SJSA1 (cell line): ENCODE data around the gene PRCD. TPM values are rescaled to one million over a fixed set of nuclear protein-coding genes. Genes with fewer than 3 reads are reported as not detected.
"Not testable (repeated sequence)": the region's sequence is repeated elsewhere in the genome, so short reads cannot be mapped to it uniquely, and the experiment has no call there.

ENCODE experiments used
- DNase-seq, 2 experiments: peaks; one replicate each; pipeline ENCODE4 v3.0.0-alpha.2; 2015 to 2020; ENCODE audit warnings: low spot score in 2 of 2, low read depth in 1 of 2
- H3K27ac ChIP-seq: fragments of 250-450 bp; sonication (Bioruptor Pico); 2 replicates; pipeline ENCODE4 v1.5.1; 2020; ENCODE audit warnings: mild to moderate bottlenecking, moderate library complexity
- H3K27me3 ChIP-seq: fragments of 250-450 bp; sonication (Bioruptor Pico); replicated peaks from 2 replicates; pipeline ENCODE4 v1.5.1; 2020; ENCODE audit warnings: mild to moderate bottlenecking, moderate library complexity
- H3K36me3 ChIP-seq: fragments of 250-450 bp; sonication (Bioruptor Pico); 2 replicates; pipeline ENCODE4 v1.5.1; 2020; ENCODE audit warnings: mild to moderate bottlenecking
- H3K4me1 ChIP-seq: fragments of 250-450 bp; sonication (Bioruptor Pico); replicated peaks from 2 replicates; pipeline ENCODE4 v1.6.1; 2021; ENCODE audit warnings: mild to moderate bottlenecking
- H3K4me3 ChIP-seq: fragments of 250-450 bp; sonication (Bioruptor Pico); 2 replicates; pipeline ENCODE4 v1.5.1; 2020; ENCODE audit warnings: mild to moderate bottlenecking
- H3K9me3 ChIP-seq: fragments of 250-450 bp; sonication (Bioruptor Pico); replicated peaks from 2 replicates; pipeline ENCODE4 v1.5.1; 2020; ENCODE audit warnings: mild to moderate bottlenecking
- total RNA-seq: library from RNA; depleted of rRNA; stranded (reverse); fragments of >200 nt; shearing (Covaris generic); gene quantifications from 2 replicates; pipeline ENCODE4 v1.2.3, GENCODE V29; 2014

Gene PRCD
- total RNA-seq, 1 experiment from 2014 or later = 0.13 TPM

- peaks cover 42% of the 10 kb centered on the region for H3K36me3 ChIP-seq
- H3K4me1 ChIP-seq = peaks cover 43% of the 10 kb centered on the region
- peak overlapping the region; percentile 59 for H3K4me3 ChIP-seq
- peak in 1 of 2 experiments; percentile 47 for DNase-seq
- peak overlapping the region; percentile 54 for H3K27ac ChIP-seq
- no peaks in the 10 kb centered on the region for H3K9me3 ChIP-seq
- H3K27me3 ChIP-seq = no peaks in the 10 kb centered on the region
Observed at GRCh38 chr17:76556765-76557367, 17.0 kb downstream of the PRCD start.

GRCh38 chr17:76557368-76558197 lies 17.7 kb downstream of the PRCD start:
- Histone ChIP-seq H3K27me3 (no peaks in the 10 kb centered on the region), H3K9me3 (no peaks in the 10 kb centered on the region), H3K27ac (peak overlapping the region; percentile 54), H3K4me1 (peaks cover 50% of the 10 kb centered on the region), H3K36me3 (peaks cover 46% of the 10 kb centered on the region), H3K4me3 (peak overlapping the region; percentile 59)
- DNase-seq = peak; percentile 99

- peak in 1 of 2 experiments; percentile 61 for DNase-seq
- Histone ChIP-seq H3K27ac (peak overlapping the region; percentile 54), H3K4me1 (peaks cover 59% of the 10 kb centered on the region)
Observed at GRCh38 chr17:76558198-76559095, 18.6 kb downstream of the PRCD start.

GRCh38 chr17:76559460-76559859 lies 19.6 kb downstream of the PRCD start:
- Histone ChIP-seq H3K36me3 (peaks cover 56% of the 10 kb centered on the region), H3K4me1 (peaks cover 59% of the 10 kb centered on the region)
- H3K9me3 ChIP-seq, H3K4me3 ChIP-seq, DNase-seq, H3K27ac ChIP-seq, H3K27me3 ChIP-seq: not testable (repeated sequence)

More at GRCh38 chr17:76558198-76559095, 18.6 kb downstream of the PRCD start:
- Histone ChIP-seq H3K9me3 (no peaks in the 10 kb centered on the region), H3K27me3 (no peaks in the 10 kb centered on the region), H3K4me3 (peak overlapping the region; percentile 59), H3K36me3 (peaks cover 53% of the 10 kb centered on the region)

GRCh38 chr17:76560036-76560876 lies 20.4 kb downstream of the PRCD start:
- no peaks in the 10 kb centered on the region for H3K27me3 ChIP-seq
- H3K4me1 ChIP-seq = peaks cover 59% of the 10 kb centered on the region
- no peak overlapping the region for H3K4me3 ChIP-seq
- H3K36me3 ChIP-seq = peaks cover 59% of the 10 kb centered on the region
- H3K27ac ChIP-seq = peak overlapping the region; percentile 23
- DNase-seq = no peak
- no peaks in the 10 kb centered on the region for H3K9me3 ChIP-seq

- DNase-seq = no peak
- peak overlapping the region; percentile 23 for H3K27ac ChIP-seq
- peaks cover 59% of the 10 kb centered on the region for H3K4me1 ChIP-seq
Observed at GRCh38 chr17:76560877-76561221, 21.0 kb downstream of the PRCD start.

GRCh38 chr17:76561332-76561731 lies 21.5 kb downstream of the PRCD start:
- H3K4me1 ChIP-seq = peaks cover 59% of the 10 kb centered on the region
- no peaks in the 10 kb centered on the region for H3K27me3 ChIP-seq
- H3K4me3 ChIP-seq = no peak overlapping the region
- no peak for DNase-seq
- H3K36me3 ChIP-seq = peaks cover 70% of the 10 kb centered on the region
- H3K27ac ChIP-seq = peak overlapping the region; percentile 23
- H3K9me3 ChIP-seq = no peaks in the 10 kb centered on the region

More at GRCh38 chr17:76560877-76561221, 21.0 kb downstream of the PRCD start:
- Histone ChIP-seq H3K36me3 (peaks cover 65% of the 10 kb centered on the region), H3K27me3 (no peaks in the 10 kb centered on the region), H3K4me3 (no peak overlapping the region), H3K9me3 (no peaks in the 10 kb centered on the region)

GRCh38 chr17:76561799-76562268 lies 22.0 kb downstream of the PRCD start:
- H3K27ac ChIP-seq = peak overlapping the region; percentile 23
- DNase-seq = peak; percentile 52 to 67
- H3K27me3 ChIP-seq = no peaks in the 10 kb centered on the region
- H3K9me3 ChIP-seq = no peaks in the 10 kb centered on the region
- peaks cover 55% of the 10 kb centered on the region for H3K4me1 ChIP-seq
- peaks cover 75% of the 10 kb centered on the region for H3K36me3 ChIP-seq
- no peak overlapping the region for H3K4me3 ChIP-seq

GRCh38 chr17:76562734-76563148 lies 22.9 kb downstream of the PRCD start:
- Histone ChIP-seq H3K4me1 (peaks cover 52% of the 10 kb centered on the region), H3K27ac (no peak overlapping the region), H3K9me3 (no peaks in the 10 kb centered on the region), H3K4me3 (no peak overlapping the region), H3K27me3 (no peaks in the 10 kb centered on the region), H3K36me3 (peaks cover 82% of the 10 kb centered on the region)
- peak; percentile 83 to 86 for DNase-seq

GRCh38 chr17:76563359-76563758 lies 23.5 kb downstream of the PRCD start:
- H3K36me3 ChIP-seq = peaks cover 81% of the 10 kb centered on the region
- DNase-seq, H3K27me3 ChIP-seq, H3K27ac ChIP-seq, H3K4me3 ChIP-seq, H3K9me3 ChIP-seq: not testable (repeated sequence)
- peaks cover 51% of the 10 kb centered on the region for H3K4me1 ChIP-seq

- not testable (repeated sequence) for H3K27ac ChIP-seq, H3K27me3 ChIP-seq, H3K9me3 ChIP-seq, H3K4me3 ChIP-seq
- Histone ChIP-seq H3K4me1 (peaks cover 33% of the 10 kb centered on the region), H3K36me3 (peaks cover 63% of the 10 kb centered on the region)
- DNase-seq = peak in 1 of 2 experiments; percentile 55
Observed at GRCh38 chr17:76564991-76565727, 25.3 kb downstream of the PRCD start.
